IPS-18a (cell line): ENCODE measurements around the gene THAP6.
A peak's percentile ranks its signal among the peaks of the same experiment; 100 is the strongest.

Experiments
- H3K27ac ChIP-seq: one replicate; pipeline ENCODE4 v1.5.1; 2013; ENCODE audit warnings: low read length
- H3K27me3 ChIP-seq: one replicate; pipeline ENCODE4 v1.6.1; 2013; ENCODE audit warnings: mild to moderate bottlenecking, low read length; ENCODE audit not compliant: control insufficient read depth, insufficient read depth
- H3K36me3 ChIP-seq: one replicate; pipeline ENCODE4 v1.6.1; 2013; ENCODE audit warnings: low read depth, low read length; ENCODE audit not compliant: control insufficient read depth
- H3K4me1 ChIP-seq: one replicate; pipeline ENCODE4 v1.6.1; 2013; ENCODE audit warnings: low read depth, low read length; ENCODE audit not compliant: control insufficient read depth
- H3K4me3 ChIP-seq: one replicate; pipeline ENCODE4 v1.5.1; 2013; ENCODE audit warnings: low read length
- H3K9ac ChIP-seq: one replicate; pipeline ENCODE4 v1.6.1; 2013; ENCODE audit warnings: mild to moderate bottlenecking, low read length, moderate library complexity
- H3K9me3 ChIP-seq: one replicate; pipeline ENCODE4 v1.6.1; 2013; ENCODE audit warnings: low read depth, low read length; ENCODE audit not compliant: control insufficient read depth

The THAP6 gene, protein sequence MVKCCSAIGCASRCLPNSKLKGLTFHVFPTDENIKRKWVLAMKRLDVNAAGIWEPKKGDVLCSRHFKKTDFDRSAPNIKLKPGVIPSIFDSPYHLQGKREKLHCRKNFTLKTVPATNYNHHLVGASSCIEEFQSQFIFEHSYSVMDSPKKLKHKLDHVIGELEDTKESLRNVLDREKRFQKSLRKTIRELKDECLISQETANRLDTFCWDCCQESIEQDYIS

DNA sequence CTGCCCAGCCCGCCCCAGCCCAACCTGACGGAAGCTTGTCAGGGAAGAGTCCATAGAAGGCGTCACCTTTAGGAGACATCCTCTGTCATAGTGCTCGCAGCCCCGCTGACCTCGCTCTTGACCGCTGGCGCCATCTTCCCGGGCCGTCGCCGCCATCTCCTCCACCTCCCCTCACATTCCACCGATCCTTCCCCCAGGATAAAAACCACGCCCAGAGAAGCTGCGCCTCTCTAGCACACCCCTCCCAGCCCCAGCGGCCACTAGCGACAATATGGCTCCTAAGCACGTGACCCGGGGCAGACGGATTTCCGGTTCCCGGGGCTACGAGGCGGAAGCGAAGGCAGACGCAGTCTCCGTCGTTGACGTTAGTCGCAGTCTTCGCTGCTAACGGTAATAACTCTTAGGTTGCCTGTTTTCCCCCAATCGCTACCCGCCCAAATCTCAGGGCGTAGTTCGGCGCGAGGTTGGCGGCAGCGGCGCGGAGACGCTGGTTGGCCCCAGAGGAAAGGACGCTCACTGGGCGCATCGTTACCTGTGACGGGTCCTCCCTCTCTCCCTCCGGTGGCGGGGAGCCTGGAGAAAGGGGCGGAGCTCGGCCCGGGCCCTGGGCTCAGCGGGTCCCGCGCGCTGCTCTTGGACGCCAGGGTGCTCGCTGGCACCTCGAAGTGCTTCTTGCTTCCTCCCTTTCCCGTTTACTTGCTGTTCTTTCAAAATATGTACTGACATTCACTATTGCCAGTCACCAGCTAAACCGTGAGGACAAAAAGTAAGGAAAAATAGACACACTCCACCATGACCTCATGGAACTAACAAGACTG, at the start of gene THAP6, which contains the start of gene RCHY1:
Gene THAP6, plus strand, starts transcription at position 343 of the 818 bp plus-strand sequence. CDS start 980 bp downstream, outside the sequence.
Gene RCHY1, minus strand, starts transcription at position 273 of the 818 bp plus-strand sequence. Its CDS starts 117 bp downstream, at position 156.
- Histone ChIP-seq H3K27ac (peak within 1 kb of the TSS; percentile 73), H3K27me3 (no peaks in the 10 kb centered on the region), H3K36me3 (peaks cover 18% of the 10 kb centered on the region), H3K4me3 (peak within 1 kb of the TSS; percentile 88), H3K4me1 (peaks cover 26% of the 10 kb centered on the region), H3K9me3 (no peaks in the 10 kb centered on the region), H3K9ac (peak within 1 kb of the TSS; percentile 81)

GRCh38 chr4:75469896-75470295, 44.4 kb upstream of the THAP6 start:
- Histone ChIP-seq H3K9ac (no peak overlapping the region), H3K4me1 (no peaks in the 10 kb centered on the region), H3K27ac (no peak overlapping the region), H3K27me3 (no peaks in the 10 kb centered on the region), H3K9me3 (no peaks in the 10 kb centered on the region), H3K36me3 (no peaks in the 10 kb centered on the region), H3K4me3 (no peak overlapping the region)

GRCh38 chr4:75470738-75471137, 43.5 kb upstream of the THAP6 start:
- Histone ChIP-seq H3K4me3 (no peak overlapping the region), H3K36me3 (no peaks in the 10 kb centered on the region), H3K9me3 (no peaks in the 10 kb centered on the region), H3K9ac (no peak overlapping the region), H3K27me3 (no peaks in the 10 kb centered on the region), H3K27ac (no peak overlapping the region), H3K4me1 (no peaks in the 10 kb centered on the region)

DNA sequence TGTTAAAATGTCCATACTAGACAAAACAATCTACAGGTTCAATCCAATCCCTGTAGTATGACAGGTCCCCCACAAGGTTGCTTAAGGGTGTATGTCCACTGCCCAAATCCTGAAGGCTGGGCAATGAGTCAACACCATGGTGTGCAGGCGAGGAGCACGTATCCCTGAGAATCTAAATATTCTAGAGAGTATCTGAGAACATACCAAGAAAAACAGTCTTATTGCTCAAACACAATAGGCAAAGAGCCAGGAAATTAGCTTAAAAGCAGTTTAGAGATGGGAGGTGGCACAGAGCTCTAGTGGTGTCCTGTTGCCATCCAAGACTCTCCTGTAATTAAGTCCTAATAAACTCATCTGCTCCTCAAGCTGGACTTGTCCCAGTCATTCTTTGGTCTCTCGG, 37.1 kb upstream of the THAP6 start:
- H3K36me3 ChIP-seq = peaks cover 22% of the 10 kb centered on the region
- no peak overlapping the region for H3K9ac ChIP-seq
- no peak overlapping the region for H3K4me3 ChIP-seq
- H3K9me3 ChIP-seq = no peaks in the 10 kb centered on the region
- H3K4me1 ChIP-seq = no peaks in the 10 kb centered on the region
- no peaks in the 10 kb centered on the region for H3K27me3 ChIP-seq
- no peak overlapping the region for H3K27ac ChIP-seq

DNA sequence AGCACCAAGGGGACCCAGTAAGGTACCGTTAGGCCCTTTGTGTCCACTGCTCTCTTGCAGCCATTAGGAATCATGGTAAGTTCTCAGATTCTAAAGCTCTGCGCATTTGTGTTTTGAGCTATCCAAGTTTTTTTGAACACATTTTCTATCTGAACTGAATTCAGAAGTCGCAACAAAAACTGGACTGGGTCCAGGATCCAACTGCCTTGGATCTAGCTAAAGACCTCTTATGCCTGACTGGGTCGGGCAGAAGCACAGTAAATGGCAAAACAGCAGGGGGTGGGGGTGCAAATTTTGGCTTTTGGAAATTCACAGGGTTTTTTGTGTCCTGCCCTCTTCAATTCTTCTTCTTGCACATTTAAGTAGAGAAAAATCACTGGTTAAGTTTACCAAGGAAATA, 30.1 kb upstream of the THAP6 start:
- no peaks in the 10 kb centered on the region for H3K4me1 ChIP-seq
- H3K4me3 ChIP-seq = no peak overlapping the region
- no peak overlapping the region for H3K9ac ChIP-seq
- peaks cover 27% of the 10 kb centered on the region for H3K36me3 ChIP-seq
- H3K27ac ChIP-seq = no peak overlapping the region
- H3K9me3 ChIP-seq = no peaks in the 10 kb centered on the region
- H3K27me3 ChIP-seq = no peaks in the 10 kb centered on the region

- Histone ChIP-seq H3K4me3 (no peak overlapping the region), H3K27me3 (no peaks in the 10 kb centered on the region), H3K36me3 (peaks cover 19% of the 10 kb centered on the region), H3K4me1 (no peaks in the 10 kb centered on the region), H3K9ac (no peak overlapping the region), H3K27ac (no peak overlapping the region), H3K9me3 (no peaks in the 10 kb centered on the region)
Measured at GRCh38 chr4:75490155-75490554, 24.1 kb upstream of the THAP6 start.

GRCh38 chr4:75494563-75494962, 19.7 kb upstream of the THAP6 start:
- Histone ChIP-seq H3K9ac (no peak overlapping the region), H3K36me3 (peaks cover 22% of the 10 kb centered on the region), H3K27ac (no peak overlapping the region), H3K27me3 (no peaks in the 10 kb centered on the region), H3K9me3 (no peaks in the 10 kb centered on the region), H3K4me1 (no peaks in the 10 kb centered on the region), H3K4me3 (no peak overlapping the region)

GRCh38 chr4:75495476-75495875, 18.8 kb upstream of the THAP6 start:
- no peaks in the 10 kb centered on the region for H3K27me3 ChIP-seq

GRCh38 chr4:75496406-75496805, 17.9 kb upstream of the THAP6 start:
- no peaks in the 10 kb centered on the region for H3K27me3 ChIP-seq
- peaks cover 21% of the 10 kb centered on the region for H3K36me3 ChIP-seq

More at GRCh38 chr4:75495476-75495875, 18.8 kb upstream of the THAP6 start:
- Histone ChIP-seq H3K27ac (no peak overlapping the region), H3K4me1 (no peaks in the 10 kb centered on the region), H3K4me3 (no peak overlapping the region), H3K36me3 (peaks cover 24% of the 10 kb centered on the region), H3K9ac (no peak overlapping the region), H3K9me3 (no peaks in the 10 kb centered on the region)

DNA sequence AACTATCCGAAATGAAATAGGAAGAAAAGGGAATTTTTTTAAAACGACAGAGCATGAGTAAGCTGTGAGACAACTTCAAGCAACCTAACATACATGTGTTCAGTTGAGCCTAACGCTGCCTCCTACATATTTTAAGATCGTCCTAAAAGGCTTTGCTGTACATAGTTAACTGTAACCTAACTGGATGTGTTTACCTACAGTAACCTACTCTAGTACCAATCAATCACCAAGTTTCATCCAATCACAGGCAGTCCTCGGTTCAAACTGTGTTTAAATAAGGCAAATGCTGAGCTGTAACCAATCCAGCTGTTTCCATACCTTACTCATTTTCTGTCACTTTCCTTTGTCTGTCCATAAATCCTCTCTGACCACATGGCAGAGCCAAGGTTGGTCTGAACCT, 17.1 kb upstream of the THAP6 start:
- no peak overlapping the region for H3K4me3 ChIP-seq
- peaks cover 18% of the 10 kb centered on the region for H3K36me3 ChIP-seq
- no peak overlapping the region for H3K9ac ChIP-seq

More at GRCh38 chr4:75496406-75496805, 17.9 kb upstream of the THAP6 start:
- H3K27ac ChIP-seq = no peak overlapping the region
- no peaks in the 10 kb centered on the region for H3K9me3 ChIP-seq
- H3K4me3 ChIP-seq = no peak overlapping the region
- no peak overlapping the region for H3K9ac ChIP-seq
- H3K4me1 ChIP-seq = no peaks in the 10 kb centered on the region

GRCh38 chr4:75498041-75498440, 16.2 kb upstream of the THAP6 start:
- no peak overlapping the region for H3K9ac ChIP-seq
- no peak overlapping the region for H3K4me3 ChIP-seq
- no peaks in the 10 kb centered on the region for H3K27me3 ChIP-seq
- peaks cover 17% of the 10 kb centered on the region for H3K36me3 ChIP-seq
- no peaks in the 10 kb centered on the region for H3K4me1 ChIP-seq
- no peak overlapping the region for H3K27ac ChIP-seq
- H3K9me3 ChIP-seq = no peaks in the 10 kb centered on the region

More for the DNA sequence above, 17.1 kb upstream of the THAP6 start:
- Histone ChIP-seq H3K9me3 (no peaks in the 10 kb centered on the region), H3K4me1 (no peaks in the 10 kb centered on the region), H3K27me3 (no peaks in the 10 kb centered on the region), H3K27ac (no peak overlapping the region)
